SK-N-SH (cell line): ENCODE data around the gene SMIM12. TPM values are rescaled to one million over a fixed set of nuclear protein-coding genes. Genes with fewer than 3 reads are reported as not detected.

Source experiments
- CTCF ChIA-PET: fragments of 300-600, 350-600 bp; formaldehyde crosslinking; extraction: SDS; loops from one replicate; lab custom pipeline; 2021; lab: Yijun Ruan, JAX
- POLR2A ChIA-PET: fragments of 350-600 bp; sonication (Branson Sonifier 250); formaldehyde crosslinking; extraction: SDS; loops from one replicate; lab custom pipeline; 2020; ENCODE audit warnings: antibody characterized with exemption, inconsistent platforms; lab: Yijun Ruan, JAX
- DNase-seq: peaks from one replicate; pipeline ENCODE4 v3.0.0; 2012
- H2AFZ ChIP-seq: fragments of 200-600 bp; sonication (generic); 2 replicates; pipeline ENCODE4 v1.8.1; 2016; ENCODE audit warnings: antibody characterized with exemption, mild to moderate bottlenecking, low read depth
- H3F3A ChIP-seq: fragments of 200-600 bp; sonication (generic); replicated peaks from 2 replicates; pipeline ENCODE3; 2016; ENCODE audit warnings: antibody characterized with exemption, mild to moderate bottlenecking; ENCODE audit not compliant: insufficient read depth
- H3K27ac ChIP-seq, 2 experiments: fragments of 200-500 bp in 1 of 2; fragments of 200-600 bp in 1 of 2; sonication (Bioruptor generic) in 1 of 2; sonication (generic), shearing (Covaris generic) in 1 of 2; 2 replicates each; pipeline versions ENCODE4 v1.5.1 to v1.6.1; 2014 to 2016; ENCODE audit warnings: low read depth in 2 of 2, inconsistent platforms in 1 of 2, low read length in 1 of 2, mild to moderate bottlenecking in 1 of 2, mixed read lengths in 1 of 2
- H3K27me3 ChIP-seq: fragments of 200-600 bp; sonication (generic), shearing (Covaris generic); 2 replicates; pipeline ENCODE4 v1.6.1; 2016; ENCODE audit warnings: mixed run types; ENCODE audit not compliant: insufficient read depth
- H3K36me3 ChIP-seq, 2 experiments: fragments of 200-500 bp in 1 of 2; fragments of 200-600 bp in 1 of 2; sonication (Bioruptor generic) in 1 of 2; sonication (generic) in 1 of 2; replicated peaks in 1 of 2; 2 replicates each; pipeline versions ENCODE3 to v1.5.1; 2014 to 2016; ENCODE audit warnings: low read length in 1 of 2, mild to moderate bottlenecking in 1 of 2; ENCODE audit not compliant: insufficient read depth in 2 of 2, control insufficient read depth in 1 of 2
- H3K4me1 ChIP-seq, 2 experiments: fragments of 200-500 bp in 1 of 2; fragments of 200-600 bp in 1 of 2; sonication (Bioruptor generic) in 1 of 2; sonication (generic), shearing (Covaris generic) in 1 of 2; 2 replicates each; pipeline versions ENCODE4 v1.5.1 to v1.6.1; 2014 to 2016; ENCODE audit warnings: low read depth in 1 of 2, low read length in 1 of 2, mixed run types in 1 of 2; ENCODE audit not compliant: insufficient read depth in 2 of 2, control insufficient read depth in 1 of 2
- H3K4me2 ChIP-seq: fragments of 200-600 bp; sonication (generic), shearing (Covaris generic); 2 replicates; pipeline ENCODE4 v1.6.1; 2017; ENCODE audit warnings: mixed run types
- H3K4me3 ChIP-seq, 2 experiments: fragments of 200-500 bp in 1 of 2; fragments of 200-600 bp in 1 of 2; sonication (Bioruptor generic) in 1 of 2; sonication (generic), shearing (Covaris generic) in 1 of 2; 2 replicates each; pipeline versions ENCODE4 v1.5.1 to v1.8.1; 2014 to 2016; ENCODE audit warnings: low read depth in 2 of 2, inconsistent platforms in 1 of 2, low read length in 1 of 2, mild to moderate bottlenecking in 1 of 2, mixed read lengths in 1 of 2, moderate library complexity in 1 of 2
- H3K79me2 ChIP-seq: fragments of 200-600 bp; sonication (generic); 2 replicates; pipeline ENCODE4 v1.8.1; 2017; ENCODE audit warnings: mild to moderate bottlenecking; ENCODE audit not compliant: insufficient read depth
- H3K9ac ChIP-seq: fragments of 200-600 bp; sonication (generic); 2 replicates; pipeline ENCODE4 v1.6.1; 2017; ENCODE audit warnings: mixed run types
- H3K9me2 ChIP-seq: fragments of 200-600 bp; sonication (generic); 2 replicates; pipeline ENCODE4 v1.6.1; 2017; ENCODE audit warnings: mixed run types
- H3K9me3 ChIP-seq: fragments of 200-600 bp; sonication (generic); 2 replicates; pipeline ENCODE4 v1.6.1; 2017; ENCODE audit warnings: mixed run types, mild to moderate bottlenecking, moderate library complexity
- H4K20me1 ChIP-seq: fragments of 200-600 bp; sonication (generic); 2 replicates; pipeline ENCODE4 v1.6.1; 2017; ENCODE audit warnings: mild to moderate bottlenecking, mixed run types; ENCODE audit not compliant: insufficient read depth
- ELF1 ChIP-seq: IDR thresholded peaks from 2 replicates; pipeline ENCODE4 v1.4.0; 2012
- FOSL2 ChIP-seq: IDR thresholded peaks from 2 replicates; pipeline ENCODE4 v1.4.0; 2012; ENCODE audit warnings: low read depth, mild to moderate bottlenecking, moderate library complexity, borderline replicate concordance
- FOXM1 ChIP-seq: IDR thresholded peaks from 2 replicates; pipeline ENCODE4 v1.4.0; 2012; ENCODE audit warnings: low read depth, mild to moderate bottlenecking
- GATA2 ChIP-seq: sonication (generic); formaldehyde crosslinking; IDR thresholded peaks from 2 replicates; pipeline ENCODE4 v1.5.0; 2020; ENCODE audit warnings: mild to moderate bottlenecking, missing genetic modification reagents
- IRF3 ChIP-seq: fragments of 150-350 bp; IDR thresholded peaks from 2 replicates; pipeline ENCODE4 v1.6.1; 2016; ENCODE audit warnings: mild to moderate bottlenecking, low read depth, low read length
- JUND ChIP-seq: IDR thresholded peaks from 2 replicates; pipeline ENCODE4 v1.4.0; 2012
- MXI1 ChIP-seq: IDR thresholded peaks from 2 replicates; pipeline ENCODE4 v1.6.1; 2012; ENCODE audit warnings: mild to moderate bottlenecking, low read depth, low read length, improper control_type of control experiment
- NFIC ChIP-seq: IDR thresholded peaks from 2 replicates; pipeline ENCODE4 v1.4.0; 2012; ENCODE audit warnings: borderline replicate concordance
- NRF1 ChIP-seq: IDR thresholded peaks from 2 replicates; pipeline ENCODE4 v1.6.1; 2012; ENCODE audit warnings: low read depth, mild to moderate bottlenecking, low read length
- POLR2AphosphoS5 ChIP-seq: IDR thresholded peaks from 2 replicates; pipeline ENCODE4 v1.6.1; 2012; ENCODE audit warnings: low read depth, low read length
- RCOR1 ChIP-seq: fragments of 150-350 bp; IDR thresholded peaks from 2 replicates; pipeline ENCODE4 v1.6.1; 2017; ENCODE audit warnings: antibody characterized with exemption, low read length
- REST ChIP-seq: IDR thresholded peaks from 2 replicates; pipeline ENCODE4 v1.6.1; 2012; ENCODE audit warnings: mild to moderate bottlenecking, low read depth, low read length, moderate library complexity
- RXRA ChIP-seq: IDR thresholded peaks from 2 replicates; pipeline ENCODE4 v1.4.0; 2012; ENCODE audit warnings: low read depth, mild to moderate bottlenecking, borderline replicate concordance
- SMC3 ChIP-seq: IDR thresholded peaks from 2 replicates; pipeline ENCODE4 v1.6.1; 2012; ENCODE audit warnings: low read depth, low read length, improper control_type of control experiment
- TAF1 ChIP-seq: IDR thresholded peaks from 2 replicates; pipeline ENCODE4 v1.6.1; 2012; ENCODE audit warnings: low read depth, mild to moderate bottlenecking, low read length, moderate library complexity, borderline replicate concordance
- USF1 ChIP-seq: IDR thresholded peaks from 2 replicates; pipeline ENCODE4 v1.4.0; 2012; ENCODE audit warnings: low read depth, borderline replicate concordance
- YY1 ChIP-seq: IDR thresholded peaks from 2 replicates; pipeline ENCODE4 v1.4.0; 2012; ENCODE audit warnings: low read depth, mild to moderate bottlenecking
- WGBS: methylation state at CpG from one replicate; pipeline ENCODE4 v1.1.6; 2017; ENCODE audit warnings: low lambda C conversion rate; 5-methylcytosine and 5-hydroxymethylcytosine counted together
- polyA plus RNA-seq, 3 experiments: library from polyadenylated mRNA; depleted of rRNA; stranded (reverse); fragments of >200 nt; gene quantifications; 2 replicates each; pipeline ENCODE4 v1.2.3, GENCODE V29; 2012

SMIM12 gene
- polyA plus RNA-seq, 1 of the 3 experiments (the other 2 are of a cell fraction), result 42.3 TPM

GRCh38 chr1:34872133-34872503 is 12.6 kb upstream of the SMIM12 start:
- no peak overlapping the region for H2AFZ ChIP-seq
- H3K4me2 ChIP-seq, result no peak overlapping the region
- H3K79me2 ChIP-seq, result no peaks in the 10 kb centered on the region
- no peaks in the 10 kb centered on the region for H3K36me3 ChIP-seq
- peaks cover 24% of the 10 kb centered on the region; the same call in 1 of the 2 replicates for H3K27me3 ChIP-seq
- H3K27ac ChIP-seq, result no peak overlapping the region
- H3K9me2 ChIP-seq, result no peaks in the 10 kb centered on the region
- TF ChIP-seq TAF1, result no peak
- TF ChIP-seq FOSL2, result no peak
- no peak for TF ChIP-seq JUND
- TF ChIP-seq FOXM1, result no peak
- TF ChIP-seq IRF3, result no peak
- no peak for TF ChIP-seq ELF1
- TF ChIP-seq RCOR1, result no peak
- no peak for TF ChIP-seq NFIC
- no peak for TF ChIP-seq YY1
- TF ChIP-seq GATA2 (CRISPR knock-in tag), result no peak
- TF ChIP-seq RXRA, result no peak
- TF ChIP-seq NRF1, result no peak
- TF ChIP-seq MXI1, result no peak
- no peak for TF ChIP-seq SMC3
- TF ChIP-seq USF1, result no peak
- TF ChIP-seq POLR2AphosphoS5, result no peak
- no peak for TF ChIP-seq REST
- 54% methylated on average over 4 of the region's 4 CpGs for WGBS
- no peaks in the 10 kb centered on the region for H4K20me1 ChIP-seq
- H3K4me1 ChIP-seq, result peaks cover 0 to 3% of the 10 kb centered on the region in 2 experiments; a peak in 1 of 4 replicates
- DNase-seq, result no peak
- H3K4me3 ChIP-seq, result no peak overlapping the region
- ChIA-PET POLR2A (no interaction called here), CTCF (interaction anchor here (0.7 to 1.2 kb wide), 4 partner anchors 13 to 114 kb away, joined by 3 read pairs; partner anchors contain the start of gene SMIM12)
- H3K9ac ChIP-seq, result no peak overlapping the region
- H3K9me3 ChIP-seq, result no peaks in the 10 kb centered on the region
- H3F3A ChIP-seq, result no peaks in the 10 kb centered on the region
